Astrocyte of the spinal cord (primary cell): ENCODE data around the gene LRRC4C.

Experiments
- DNase-seq: peaks from one replicate; pipeline ENCODE4 v3.0.0; 2011; ENCODE audit warnings: low read depth, low spot score
- H3K4me3 ChIP-seq: 2 replicates; pipeline ENCODE4 v1.5.1; 2011; ENCODE audit warnings: low read depth, mild to moderate bottlenecking, low read length, moderate library complexity
- CTCF ChIP-seq: IDR thresholded peaks from 2 replicates; pipeline ENCODE4 v1.5.1; 2012; ENCODE audit warnings: low read depth, mild to moderate bottlenecking, low read length, inconsistent platforms
- in situ Hi-C: cut with HindIII; loops from 2 replicates; pipeline ENCODE4 v1.10.0; 2017; ENCODE audit warnings: low sequenced_read_pairs

Gene LRRC4C

GRCh38 chr11:41289408-41289807 is 170.0 kb downstream of the LRRC4C start:
- TF ChIP-seq CTCF, result no peak
- in situ Hi-C loops, result no loop called here
- no peak for DNase-seq
- H3K4me3 ChIP-seq, result no peak overlapping the region

- in situ Hi-C loops, result no loop called here
- no peak overlapping the region for H3K4me3 ChIP-seq
- no peak for DNase-seq
- TF ChIP-seq CTCF, result no peak
Measured at GRCh38 chr11:41286751-41287150, 172.7 kb downstream of the LRRC4C start.

- in situ Hi-C loops, result no loop called here
- DNase-seq, result no peak
- no peak for TF ChIP-seq CTCF
Measured at GRCh38 chr11:41284354-41284753, 175.1 kb downstream of the LRRC4C start.

GRCh38 chr11:41283191-41283930 is 176.1 kb downstream of the LRRC4C start:
- no peak overlapping the region for H3K4me3 ChIP-seq
- no peak for DNase-seq
- in situ Hi-C loops, result no loop called here
- TF ChIP-seq CTCF, result no peak

More at GRCh38 chr11:41284354-41284753, 175.1 kb downstream of the LRRC4C start:
- no peak overlapping the region for H3K4me3 ChIP-seq

GRCh38 chr11:41282395-41282794 is 177.1 kb downstream of the LRRC4C start:
- in situ Hi-C loops, result no loop called here
- no peak for TF ChIP-seq CTCF
- no peak overlapping the region for H3K4me3 ChIP-seq
- DNase-seq, result no peak

- no peak overlapping the region for H3K4me3 ChIP-seq
- TF ChIP-seq CTCF, result no peak
- peak; percentile 46 for DNase-seq
- in situ Hi-C loops, result no loop called here
Measured at GRCh38 chr11:41281131-41281742, 178.2 kb downstream of the LRRC4C start.
